H9 (cell line): ENCODE results near the gene ADGRB3. TPM values are rescaled to one million over a fixed set of nuclear protein-coding genes. Genes with fewer than 3 reads are reported as not detected.

Source experiments
- DNase-seq: peaks from one replicate; pipeline ENCODE4 v3.0.0-alpha.2; 2017
- H2AFZ ChIP-seq: one replicate; pipeline ENCODE4 v1.6.1; 2013; ENCODE audit warnings: mild to moderate bottlenecking, low read length, control low read depth, moderate library complexity
- H2AK5ac ChIP-seq: 2 replicates; pipeline ENCODE4 v1.6.1; 2013; ENCODE audit warnings: low read length, control low read depth, mixed read lengths; ENCODE audit not compliant: insufficient read length
- H2BK120ac ChIP-seq: one replicate; pipeline ENCODE4 v1.6.1; 2013; ENCODE audit warnings: low read depth, mild to moderate bottlenecking, low read length, control low read depth, inconsistent platforms; ENCODE audit not compliant: poor library complexity, severe bottlenecking
- H2BK12ac ChIP-seq: 2 replicates; pipeline ENCODE4 v1.6.1; 2013; ENCODE audit warnings: low read length, control low read depth, mixed read lengths, low read depth; ENCODE audit not compliant: insufficient read length
- H2BK15ac ChIP-seq: 2 replicates; pipeline ENCODE4 v1.6.1; 2013; ENCODE audit warnings: low read depth, low read length, control low read depth
- H2BK20ac ChIP-seq: one replicate; pipeline ENCODE4 v1.6.1; 2013; ENCODE audit warnings: low read depth, mild to moderate bottlenecking, low read length, control low read depth, inconsistent platforms; ENCODE audit not compliant: poor library complexity, severe bottlenecking
- H2BK5ac ChIP-seq: 2 replicates; pipeline ENCODE4 v1.6.1; 2013; ENCODE audit warnings: low read length, control low read depth, mixed read lengths; ENCODE audit not compliant: insufficient read length
- H3K14ac ChIP-seq: 2 replicates; pipeline ENCODE4 v1.6.1; 2013; ENCODE audit warnings: low read length, control low read depth; ENCODE audit not compliant: insufficient read depth
- H3K18ac ChIP-seq: 2 replicates; pipeline ENCODE4 v1.6.1; 2013; ENCODE audit warnings: low read depth, mild to moderate bottlenecking, mixed read lengths, low read length, control low read depth; ENCODE audit not compliant: insufficient read length
- H3K23ac ChIP-seq: 2 replicates; pipeline ENCODE4 v1.6.1; 2013; ENCODE audit warnings: low read length, control low read depth, mixed read lengths, low read depth; ENCODE audit not compliant: insufficient read length
- H3K23me2 ChIP-seq: 2 replicates; pipeline ENCODE4 v1.6.1; 2013; ENCODE audit warnings: low read depth, mild to moderate bottlenecking, mixed read lengths, low read length, control low read depth; ENCODE audit not compliant: insufficient read length, poor library complexity, severe bottlenecking
- H3K27ac ChIP-seq: 2 replicates; pipeline ENCODE4 v1.5.1; 2013; ENCODE audit warnings: low read length, control low read depth, mixed read lengths, low read depth; ENCODE audit not compliant: insufficient read length
- H3K27me3 ChIP-seq: 2 replicates; pipeline ENCODE4 v1.6.1; 2013; ENCODE audit warnings: low read length, control low read depth, inconsistent platforms; ENCODE audit not compliant: insufficient read depth
- H3K4ac ChIP-seq: 2 replicates; pipeline ENCODE4 v1.6.1; 2013; ENCODE audit warnings: low read depth, mild to moderate bottlenecking, control low read depth, inconsistent platforms, low read length, moderate library complexity
- H3K4me1 ChIP-seq: 2 replicates; pipeline ENCODE4 v1.6.1; 2013; ENCODE audit warnings: low read length, control low read depth, inconsistent platforms; ENCODE audit not compliant: insufficient read depth
- H3K4me2 ChIP-seq: 2 replicates; pipeline ENCODE4 v1.6.1; 2013; ENCODE audit warnings: low read length, control low read depth, mixed read lengths; ENCODE audit not compliant: insufficient read length, insufficient read depth
- H3K56ac ChIP-seq: 2 replicates; pipeline ENCODE4 v1.6.1; 2013; ENCODE audit warnings: low read depth, mild to moderate bottlenecking, mixed read lengths, low read length, control low read depth; ENCODE audit not compliant: insufficient read length
- H3K79me1 ChIP-seq: 2 replicates; pipeline ENCODE4 v1.6.1; 2013; ENCODE audit warnings: low read depth, mild to moderate bottlenecking, moderate library complexity, low read length, control low read depth, inconsistent platforms; ENCODE audit not compliant: insufficient read depth, poor library complexity, severe bottlenecking
- H3K79me2 ChIP-seq: 2 replicates; pipeline ENCODE4 v1.6.1; 2013; ENCODE audit warnings: low read length, control low read depth, inconsistent platforms; ENCODE audit not compliant: insufficient read depth
- H3K9ac ChIP-seq: 2 replicates; pipeline ENCODE4 v1.6.1; 2013; ENCODE audit warnings: low read length, control low read depth, mixed read lengths; ENCODE audit not compliant: insufficient read length; ENCODE audit errors: extremely low read depth
- H3K9me3 ChIP-seq: one replicate; pipeline ENCODE4 v1.6.1; 2013; ENCODE audit warnings: low read depth, low read length, inconsistent platforms; ENCODE audit not compliant: control insufficient read depth
- H3T11ph ChIP-seq: one replicate; pipeline ENCODE4 v1.6.1; 2013; ENCODE audit warnings: mild to moderate bottlenecking, low read length, control low read depth, inconsistent platforms
- H4K20me1 ChIP-seq: one replicate; pipeline ENCODE4 v1.6.1; 2013; ENCODE audit not compliant: control insufficient read depth, insufficient read length, insufficient read depth
- H4K5ac ChIP-seq: 2 replicates; pipeline ENCODE4 v1.6.1; 2013; ENCODE audit warnings: low read depth, mild to moderate bottlenecking, mixed read lengths, low read length, control low read depth; ENCODE audit not compliant: insufficient read length
- H4K8ac ChIP-seq: replicated peaks from 2 replicates; pipeline ENCODE4 v1.6.1; 2013; ENCODE audit warnings: low read length, control low read depth, mixed read lengths, low read depth; ENCODE audit not compliant: insufficient read length
- H4K91ac ChIP-seq: 2 replicates; pipeline ENCODE4 v1.6.1; 2013; ENCODE audit warnings: low read depth, mild to moderate bottlenecking, moderate library complexity, mixed read lengths, low read length, control low read depth; ENCODE audit not compliant: insufficient read length
- H3K27ac Mint-ChIP-seq, 3 experiments: 2 replicates in 2 of 3; 3 replicates in 1 of 3; pipeline ENCODE4 v1.8.0; 2020 to 2021; ENCODE audit warnings: mixed read lengths in 3 of 3, mild to moderate bottlenecking in 1 of 3, moderate library complexity in 1 of 3
- H3K27me3 Mint-ChIP-seq: 2 replicates; pipeline ENCODE4 v1.8.0; 2021; ENCODE audit warnings: low read depth, mild to moderate bottlenecking, moderate library complexity, mixed read lengths
- H3K36me3 Mint-ChIP-seq, 3 experiments: 2 replicates in 2 of 3; 3 replicates in 1 of 3; pipeline ENCODE4 v1.8.0; 2020 to 2021; ENCODE audit warnings: low read depth in 3 of 3, mixed read lengths in 3 of 3; ENCODE audit not compliant: insufficient read depth in 1 of 3
- H3K4me1 Mint-ChIP-seq, 2 experiments: 2 replicates each; pipeline ENCODE4 v1.8.0; 2020; ENCODE audit warnings: mixed read lengths in 2 of 2
- H3K4me3 Mint-ChIP-seq, 2 experiments: 2 replicates in 1 of 2; 3 replicates in 1 of 2; pipeline ENCODE4 v1.8.0; 2020 to 2021; ENCODE audit warnings: mild to moderate bottlenecking in 2 of 2, mixed read lengths in 2 of 2, moderate library complexity in 1 of 2
- H3K9me3 Mint-ChIP-seq, 2 experiments: 2 replicates in 1 of 2; 3 replicates in 1 of 2; pipeline ENCODE4 v1.8.0; 2020; ENCODE audit warnings: mild to moderate bottlenecking in 2 of 2, mixed read lengths in 2 of 2, moderate library complexity in 1 of 2
- CTCF ChIP-seq: fragments of 200-600 bp; sonication (generic); conservative IDR thresholded peaks from 3 replicates; pipeline ENCODE4 v1.8.0; 2021; ENCODE audit warnings: antibody characterized with exemption, mild to moderate bottlenecking
- WGBS: extraction: QIAGEN DNeasy Blood & Tissue Kit; methylation state at CpG from one replicate; pipeline ENCODE4 v1.1.7; 2013; ENCODE audit warnings: missing lambda C conversion rate, low lambda C conversion rate, mixed read lengths; ENCODE audit not compliant: insufficient read length; ENCODE audit errors: extremely low coverage; 5-methylcytosine and 5-hydroxymethylcytosine counted together
- total RNA-seq: library from RNA; stranded (reverse); gene quantifications from 2 replicates; pipeline ENCODE4 v1.2.1, GENCODE V29; 2021

ADGRB3 gene
- total RNA-seq, 1 experiment from 2014 or later: 0.37 TPM

DNA sequence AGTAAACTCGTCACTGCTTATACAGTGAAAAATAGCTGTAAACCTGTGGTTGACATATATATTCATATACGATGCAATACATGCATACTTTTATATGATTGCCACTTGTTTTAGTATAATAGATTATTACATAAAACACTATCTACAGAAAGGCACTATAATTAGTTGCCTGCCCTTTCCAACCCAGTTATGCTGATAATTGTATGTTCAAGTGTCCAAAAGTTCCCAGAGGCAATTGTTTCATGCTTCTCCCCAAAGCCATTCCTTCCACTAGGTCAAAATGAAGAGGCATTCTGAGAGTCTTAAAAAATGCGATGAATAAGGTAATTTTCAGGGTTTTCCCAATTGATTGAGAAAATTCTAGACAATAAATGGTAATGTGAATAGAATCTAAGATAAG is 727.1 kb downstream of the ADGRB3 start:
- Mint-ChIP-seq H3K27ac (no peak overlapping the region), H3K27me3 (no peaks in the 10 kb centered on the region), H3K36me3 (no peaks in the 10 kb centered on the region), H3K4me1 (peaks cover 6 to 7% of the 10 kb centered on the region in 2 experiments), H3K9me3 (no peaks in the 10 kb centered on the region), H3K4me3 (no peak overlapping the region)
- H3K23me2 ChIP-seq: no peaks in the 10 kb centered on the region
- H3K4me2 ChIP-seq: no peak overlapping the region
- no peak overlapping the region for H3K27ac ChIP-seq
- no peak overlapping the region for H3K9ac ChIP-seq
- H2BK12ac ChIP-seq: no peak overlapping the region
- H2AFZ ChIP-seq: no peak overlapping the region
- no peak overlapping the region for H2AK5ac ChIP-seq
- H3K27me3 ChIP-seq: no peaks in the 10 kb centered on the region
- no CpG with 5 or more reads among the region's 3 CpGs for WGBS
- no peak overlapping the region for H4K5ac ChIP-seq
- H4K91ac ChIP-seq: no peak overlapping the region
- H3T11ph ChIP-seq: no peak overlapping the region
- no peak overlapping the region for H2BK120ac ChIP-seq
- H3K18ac ChIP-seq: no peak overlapping the region
- H3K9me3 ChIP-seq: no peaks in the 10 kb centered on the region
- no peak for TF ChIP-seq CTCF
- no peak overlapping the region for H3K4ac ChIP-seq
- no peak overlapping the region for H3K56ac ChIP-seq
- no peak overlapping the region for H3K23ac ChIP-seq
- DNase-seq: no peak
- H3K14ac ChIP-seq: no peak overlapping the region
- H3K79me2 ChIP-seq: no peaks in the 10 kb centered on the region
- H4K20me1 ChIP-seq: no peaks in the 10 kb centered on the region
- no peak overlapping the region for H2BK5ac ChIP-seq
- no peaks in the 10 kb centered on the region for H3K79me1 ChIP-seq
- no peak overlapping the region for H4K8ac ChIP-seq
- no peak overlapping the region for H2BK20ac ChIP-seq
- H2BK15ac ChIP-seq: no peak overlapping the region
- no peaks in the 10 kb centered on the region for H3K4me1 ChIP-seq
